GM12878 (cell line): ENCODE measurements around the gene PRM2. TPM values are rescaled to one million over a fixed set of nuclear protein-coding genes. Genes with fewer than 3 reads are reported as not detected.

ENCODE experiments used
- BHLHE40 ChIP-seq, 2 experiments: fragments of 450-650 bp in 1 of 2; IDR thresholded peaks; 2 replicates each; pipeline ENCODE4 v1.6.1; 2011 to 2017; ENCODE audit warnings: low read depth in 2 of 2, borderline replicate concordance in 1 of 2, improper control_type of control experiment in 1 of 2, low read length in 1 of 2, mild to moderate bottlenecking in 1 of 2
- BRCA1 ChIP-seq: IDR thresholded peaks from 2 replicates; pipeline ENCODE4 v1.6.1; 2011; ENCODE audit warnings: low read depth, low read length, improper control_type of control experiment
- CBX5 ChIP-seq: sonication (generic); IDR thresholded peaks from 2 replicates; pipeline ENCODE4 v1.6.1; 2016; ENCODE audit warnings: low read depth, moderate library complexity, mild to moderate bottlenecking, inconsistent platforms
- IKZF1 ChIP-seq: fragments of 450-650 bp; conservative IDR thresholded peaks from 2 replicates; pipeline ENCODE4 v1.6.1; 2017; ENCODE audit warnings: antibody characterized with exemption, mild to moderate bottlenecking
- IRF3 ChIP-seq: fragments of 450-650 bp; IDR thresholded peaks from 2 replicates; pipeline ENCODE4 v1.6.1; 2014; ENCODE audit warnings: mild to moderate bottlenecking
- JUND ChIP-seq: IDR thresholded peaks from 2 replicates; pipeline ENCODE4 v1.6.1; 2012; ENCODE audit warnings: low read depth, mild to moderate bottlenecking, low read length, improper control_type of control experiment, moderate library complexity
- KDM1A ChIP-seq: fragments of 200-600 bp; sonication (generic); IDR thresholded peaks from 2 replicates; pipeline ENCODE4 v1.6.1; 2016; ENCODE audit warnings: borderline replicate concordance
- MXI1 ChIP-seq: fragments of 150-350 bp; IDR thresholded peaks from 2 replicates; pipeline ENCODE4 v1.6.1; 2011; ENCODE audit warnings: low read depth, mild to moderate bottlenecking, inconsistent platforms, low read length, improper control_type of control experiment
- NFXL1 ChIP-seq: fragments of 450-650 bp; IDR thresholded peaks from 2 replicates; pipeline ENCODE4 v1.6.1; 2017; ENCODE audit warnings: antibody characterized with exemption, mild to moderate bottlenecking, borderline replicate concordance
- NKRF ChIP-seq: fragments of 450-650 bp; conservative IDR thresholded peaks from 2 replicates; pipeline ENCODE4 v1.6.1; 2017; ENCODE audit warnings: mild to moderate bottlenecking, moderate library complexity
- PML ChIP-seq: IDR thresholded peaks from 2 replicates; pipeline ENCODE4 v1.6.1; 2012; ENCODE audit warnings: low read length, inconsistent platforms
- RFX5 ChIP-seq: IDR thresholded peaks from 2 replicates; pipeline ENCODE4 v1.6.1; 2011; ENCODE audit warnings: low read depth, low read length, improper control_type of control experiment
- SKIL ChIP-seq: fragments of 450-650 bp; IDR thresholded peaks from 2 replicates; pipeline ENCODE4 v1.6.1; 2017; ENCODE audit warnings: mild to moderate bottlenecking, low read depth, inconsistent platforms; ENCODE audit not compliant: poor library complexity, severe bottlenecking
- STAT3 ChIP-seq: IDR thresholded peaks from 2 replicates; pipeline ENCODE4 v1.6.1; 2011; ENCODE audit warnings: low read depth, low read length, improper control_type of control experiment
- TBL1XR1 ChIP-seq: IDR thresholded peaks from 2 replicates; pipeline ENCODE4 v1.6.1; 2012; ENCODE audit warnings: low read depth, low read length, improper control_type of control experiment
- polyA plus RNA-seq, 11 experiments: library from polyadenylated mRNA; depleted of rRNA in 4 of 11; unstranded in 6 of 11; stranded (reverse) in 5 of 11; fragments of >200 nt; fragmentation: Nextera tagmentation in 4 of 11; fragmentation: Illumina TruSeq in 1 of 11; extraction: Ambion mirVana in 4 of 11; extraction: Trizol in 1 of 11; gene quantifications; 1 replicate in 1 of 11; 2 replicates in 10 of 11; pipeline versions ENCODE4 v1.2.1 to v1.2.3, GENCODE V29; 2011 to 2016; ENCODE audit warnings: inconsistent platforms in 2 of 11, missing spikeins in 2 of 11, low read depth in 1 of 11
- total RNA-seq, 4 experiments: library from RNA; depleted of rRNA in 3 of 4; stranded (reverse); fragments of >200 nt in 3 of 4; fragmentation: Illumina TruSeq in 1 of 4; extraction: Trizol in 1 of 4; gene quantifications; 2 replicates each; pipeline versions ENCODE4 v1.2.1 to v1.2.3, GENCODE V29; 2013 to 2021
- TF ChIP-seq, protein P1 (sequence below): IDR thresholded peaks from 2 replicates; pipeline ENCODE4 v1.6.1; 2012; ENCODE audit warnings: improper control_type of control experiment, low read depth, low read length; ENCODE audit not compliant: insufficient replicate concordance

The PRM2 gene
- total and polyA plus RNA-seq, 10 of the 15 experiments (the other 5 are each of a cell fraction or from before 2014, with no cell fraction given) = not detected

DNA sequence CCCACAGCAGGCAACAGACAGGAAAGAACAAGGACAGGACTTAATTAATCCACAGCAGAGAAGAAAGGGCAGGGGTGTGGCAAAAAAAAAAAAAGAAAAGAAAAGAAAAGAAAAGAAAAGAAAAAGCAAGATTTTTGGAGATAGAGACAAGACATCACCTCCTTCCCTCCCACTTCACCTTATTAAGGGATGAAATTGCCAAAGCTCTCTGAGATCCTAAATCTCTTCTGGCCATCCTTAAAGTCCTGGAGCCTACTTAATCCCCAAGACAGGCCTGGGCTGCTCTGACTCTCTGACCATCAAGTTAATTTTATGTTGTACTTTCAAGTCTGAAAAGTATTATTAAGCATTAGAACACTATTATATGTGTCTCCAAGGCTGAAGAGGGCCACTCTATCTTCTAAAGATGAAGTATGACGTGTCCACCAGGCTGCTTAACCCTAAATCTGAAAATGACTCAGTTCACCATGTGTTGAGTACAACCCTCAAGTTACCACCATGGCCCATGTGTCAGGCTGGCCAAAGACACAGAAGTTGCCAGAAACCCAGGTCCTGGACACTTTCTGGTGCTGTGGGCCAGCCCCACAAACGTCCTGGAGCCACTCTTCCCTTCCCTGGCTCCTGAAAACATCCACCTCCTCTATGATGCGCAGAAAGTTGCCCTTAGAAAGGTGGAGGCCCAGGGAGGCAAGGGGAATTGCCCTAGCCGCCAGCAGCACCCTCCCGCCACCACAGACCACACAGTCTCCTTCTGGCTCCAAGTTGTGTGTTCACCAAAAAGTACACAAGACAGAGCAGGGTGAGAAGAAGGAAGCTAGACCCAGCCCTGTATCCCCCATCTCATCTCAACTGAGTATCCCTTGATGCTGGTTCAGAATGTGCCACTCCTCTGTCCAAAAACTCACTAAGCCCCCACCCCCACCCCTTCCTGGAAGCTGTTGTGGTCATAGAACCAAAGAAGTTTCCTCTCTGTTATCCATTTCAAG, 23.0 kb downstream of the PRM2 start (continued):
- TF ChIP-seq, protein P1, sequence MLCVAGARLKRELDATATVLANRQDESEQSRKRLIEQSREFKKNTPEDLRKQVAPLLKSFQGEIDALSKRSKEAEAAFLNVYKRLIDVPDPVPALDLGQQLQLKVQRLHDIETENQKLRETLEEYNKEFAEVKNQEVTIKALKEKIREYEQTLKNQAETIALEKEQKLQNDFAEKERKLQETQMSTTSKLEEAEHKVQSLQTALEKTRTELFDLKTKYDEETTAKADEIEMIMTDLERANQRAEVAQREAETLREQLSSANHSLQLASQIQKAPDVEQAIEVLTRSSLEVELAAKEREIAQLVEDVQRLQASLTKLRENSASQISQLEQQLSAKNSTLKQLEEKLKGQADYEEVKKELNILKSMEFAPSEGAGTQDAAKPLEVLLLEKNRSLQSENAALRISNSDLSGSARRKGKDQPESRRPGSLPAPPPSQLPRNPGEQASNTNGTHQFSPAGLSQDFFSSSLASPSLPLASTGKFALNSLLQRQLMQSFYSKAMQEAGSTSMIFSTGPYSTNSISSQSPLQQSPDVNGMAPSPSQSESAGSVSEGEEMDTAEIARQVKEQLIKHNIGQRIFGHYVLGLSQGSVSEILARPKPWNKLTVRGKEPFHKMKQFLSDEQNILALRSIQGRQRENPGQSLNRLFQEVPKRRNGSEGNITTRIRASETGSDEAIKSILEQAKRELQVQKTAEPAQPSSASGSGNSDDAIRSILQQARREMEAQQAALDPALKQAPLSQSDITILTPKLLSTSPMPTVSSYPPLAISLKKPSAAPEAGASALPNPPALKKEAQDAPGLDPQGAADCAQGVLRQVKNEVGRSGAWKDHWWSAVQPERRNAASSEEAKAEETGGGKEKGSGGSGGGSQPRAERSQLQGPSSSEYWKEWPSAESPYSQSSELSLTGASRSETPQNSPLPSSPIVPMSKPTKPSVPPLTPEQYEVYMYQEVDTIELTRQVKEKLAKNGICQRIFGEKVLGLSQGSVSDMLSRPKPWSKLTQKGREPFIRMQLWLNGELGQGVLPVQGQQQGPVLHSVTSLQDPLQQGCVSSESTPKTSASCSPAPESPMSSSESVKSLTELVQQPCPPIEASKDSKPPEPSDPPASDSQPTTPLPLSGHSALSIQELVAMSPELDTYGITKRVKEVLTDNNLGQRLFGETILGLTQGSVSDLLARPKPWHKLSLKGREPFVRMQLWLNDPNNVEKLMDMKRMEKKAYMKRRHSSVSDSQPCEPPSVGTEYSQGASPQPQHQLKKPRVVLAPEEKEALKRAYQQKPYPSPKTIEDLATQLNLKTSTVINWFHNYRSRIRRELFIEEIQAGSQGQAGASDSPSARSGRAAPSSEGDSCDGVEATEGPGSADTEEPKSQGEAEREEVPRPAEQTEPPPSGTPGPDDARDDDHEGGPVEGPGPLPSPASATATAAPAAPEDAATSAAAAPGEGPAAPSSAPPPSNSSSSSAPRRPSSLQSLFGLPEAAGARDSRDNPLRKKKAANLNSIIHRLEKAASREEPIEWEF = no peak
- TF ChIP-seq TBL1XR1 = 0 out of 2 replicates have a peak, but pooled peaks have one; percentile 20
- no peak for TF ChIP-seq SKIL
- TF ChIP-seq STAT3 = no peak
- TF ChIP-seq BRCA1 = no peak
- no peak for TF ChIP-seq NFXL1
- TF ChIP-seq JUND = no peak
- 0 out of 2 replicates have a peak, but pooled peaks have one; percentile 42 for TF ChIP-seq NKRF
- no peak for TF ChIP-seq KDM1A
- peak; percentile 39; the same call in 1 of the 2 replicates for TF ChIP-seq IKZF1
- TF ChIP-seq IRF3 = no peak
- TF ChIP-seq RFX5 = no peak
- no peak; the same call in 1 of the 2 replicates for TF ChIP-seq MXI1
- TF ChIP-seq PML = no peak
- TF ChIP-seq CBX5 = no peak
- TF ChIP-seq BHLHE40 (IDR thresholded peaks at IDR 0.05; ENCODE audit: borderline replicate concordance in 1 of 2, low read depth in 2 of 2, low read length in 1 of 2) = no peak
